ENCODE measurements around the gene SDCCAG8. TPM values are rescaled to one million over a fixed set of nuclear protein-coding genes. Genes with fewer than 3 reads are reported as not detected.

SDCCAG8 gene
- total RNA-seq, 1 experiment from 2014 or later = 14.0 TPM

DNA sequence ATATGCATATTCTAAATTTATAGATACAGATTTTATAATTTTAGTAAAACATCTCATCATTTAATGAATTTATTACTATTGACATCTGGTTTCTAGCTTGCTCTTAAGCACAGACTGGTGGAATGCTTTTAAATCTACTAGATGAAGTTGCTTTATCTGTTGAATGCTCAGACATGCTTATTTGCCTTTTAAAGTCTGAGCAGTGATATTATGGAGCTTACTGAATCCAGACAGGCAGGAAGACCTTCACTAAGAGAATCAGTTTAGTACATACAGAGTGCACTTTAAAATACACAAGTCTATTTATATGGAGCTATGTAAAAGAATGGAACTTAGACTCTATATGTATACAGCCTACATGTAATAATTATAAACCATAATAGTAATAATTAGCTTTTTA, 16.6 kb downstream of the SDCCAG8 start:
- POLR2A ChIA-PET = no interaction called here
- no peaks in the 10 kb centered on the region for H3K9me3 ChIP-seq (ENCODE audit: control insufficient read depth, insufficient read depth, low read depth, low read length)
- in situ Hi-C loops (cut with HindIII; ENCODE audit: low pct_unique_long_range_greater_than_20kb, low sequenced_read_pairs) = no loop called here
- no peaks in the 10 kb centered on the region for H3K27me3 ChIP-seq (ENCODE audit: control insufficient read depth, insufficient read depth, low read length)
- TF ChIP-seq SIN3A (IDR thresholded peaks at IDR 0.05; ENCODE audit: borderline replicate concordance, insufficient read depth, low read depth, low read length) (no peak), TCF7L2 (IDR thresholded peaks at IDR 0.05; ENCODE audit: low read depth, low read length) (no peak)
- no peak for DNase-seq (ENCODE audit: low read depth, low spot score)
- no peaks in the 10 kb centered on the region for H3K36me3 ChIP-seq (ENCODE audit: control insufficient read depth, insufficient read depth, low read length)
- no TSS peak for BruUV-seq (replicated peaks)
- no peak overlapping the region for H3K4me3 ChIP-seq (ENCODE audit: low read depth in 2 of 2, low read length in 2 of 2)
- ATAC-seq = no peak
- H3K27ac ChIP-seq (ENCODE audit: low read length) = no peak overlapping the region
- H3K4me1 ChIP-seq (ENCODE audit: control insufficient read depth, insufficient read depth, low read length) = peaks cover 18% of the 10 kb centered on the region
- CTCF ChIA-PET = no interaction called here
- intact Hi-C loops (cut with micrococcal nuclease; ENCODE audit: unreplicated experiment) = no loop called here

DNA sequence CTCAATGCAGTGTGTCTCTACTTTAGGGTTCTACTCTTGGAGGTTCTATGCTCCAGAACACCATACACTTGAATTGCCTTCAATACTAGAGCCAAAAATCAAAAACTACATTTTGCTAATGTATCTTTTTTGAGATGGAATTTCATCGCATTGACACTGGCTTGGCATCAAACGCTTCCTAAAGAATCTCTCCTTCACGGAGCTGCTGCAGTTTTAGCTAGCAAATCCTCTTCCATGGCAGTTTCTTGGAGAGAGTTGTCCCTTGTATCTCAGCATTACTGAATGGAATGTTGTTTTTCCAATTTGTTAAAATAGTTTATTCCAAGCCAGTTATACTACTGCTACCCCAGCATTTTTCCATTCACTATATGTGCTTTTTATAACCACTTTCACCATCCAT, 17.7 kb downstream of the SDCCAG8 start:
- no TSS peak for BruUV-seq (replicated peaks)
- Histone ChIP-seq H3K27me3 (ENCODE audit: control insufficient read depth, insufficient read depth, low read length) (no peaks in the 10 kb centered on the region), H3K4me1 (ENCODE audit: control insufficient read depth, insufficient read depth, low read length) (peaks cover 12% of the 10 kb centered on the region), H3K9me3 (ENCODE audit: control insufficient read depth, insufficient read depth, low read depth, low read length) (no peaks in the 10 kb centered on the region), H3K27ac (ENCODE audit: low read length) (no peak overlapping the region), H3K4me3 (ENCODE audit: low read depth in 2 of 2, low read length in 2 of 2) (no peak overlapping the region), H3K36me3 (ENCODE audit: control insufficient read depth, insufficient read depth, low read length) (no peaks in the 10 kb centered on the region)
- ChIA-PET CTCF (no interaction called here), POLR2A (no interaction called here)
- intact Hi-C loops (cut with micrococcal nuclease; ENCODE audit: unreplicated experiment) (no loop called here), in situ Hi-C loops (cut with HindIII; ENCODE audit: low pct_unique_long_range_greater_than_20kb, low sequenced_read_pairs) (no loop called here)
- TF ChIP-seq TCF7L2 (IDR thresholded peaks at IDR 0.05; ENCODE audit: low read depth, low read length) = no peak
- TF ChIP-seq POLR2AphosphoS5 (IDR thresholded peaks at IDR 0.05; ENCODE audit: low read depth, low read length) = no peak
- no peak for TF ChIP-seq SIN3A (IDR thresholded peaks at IDR 0.05; ENCODE audit: borderline replicate concordance, insufficient read depth, low read depth, low read length)
- TF ChIP-seq, protein P1, sequence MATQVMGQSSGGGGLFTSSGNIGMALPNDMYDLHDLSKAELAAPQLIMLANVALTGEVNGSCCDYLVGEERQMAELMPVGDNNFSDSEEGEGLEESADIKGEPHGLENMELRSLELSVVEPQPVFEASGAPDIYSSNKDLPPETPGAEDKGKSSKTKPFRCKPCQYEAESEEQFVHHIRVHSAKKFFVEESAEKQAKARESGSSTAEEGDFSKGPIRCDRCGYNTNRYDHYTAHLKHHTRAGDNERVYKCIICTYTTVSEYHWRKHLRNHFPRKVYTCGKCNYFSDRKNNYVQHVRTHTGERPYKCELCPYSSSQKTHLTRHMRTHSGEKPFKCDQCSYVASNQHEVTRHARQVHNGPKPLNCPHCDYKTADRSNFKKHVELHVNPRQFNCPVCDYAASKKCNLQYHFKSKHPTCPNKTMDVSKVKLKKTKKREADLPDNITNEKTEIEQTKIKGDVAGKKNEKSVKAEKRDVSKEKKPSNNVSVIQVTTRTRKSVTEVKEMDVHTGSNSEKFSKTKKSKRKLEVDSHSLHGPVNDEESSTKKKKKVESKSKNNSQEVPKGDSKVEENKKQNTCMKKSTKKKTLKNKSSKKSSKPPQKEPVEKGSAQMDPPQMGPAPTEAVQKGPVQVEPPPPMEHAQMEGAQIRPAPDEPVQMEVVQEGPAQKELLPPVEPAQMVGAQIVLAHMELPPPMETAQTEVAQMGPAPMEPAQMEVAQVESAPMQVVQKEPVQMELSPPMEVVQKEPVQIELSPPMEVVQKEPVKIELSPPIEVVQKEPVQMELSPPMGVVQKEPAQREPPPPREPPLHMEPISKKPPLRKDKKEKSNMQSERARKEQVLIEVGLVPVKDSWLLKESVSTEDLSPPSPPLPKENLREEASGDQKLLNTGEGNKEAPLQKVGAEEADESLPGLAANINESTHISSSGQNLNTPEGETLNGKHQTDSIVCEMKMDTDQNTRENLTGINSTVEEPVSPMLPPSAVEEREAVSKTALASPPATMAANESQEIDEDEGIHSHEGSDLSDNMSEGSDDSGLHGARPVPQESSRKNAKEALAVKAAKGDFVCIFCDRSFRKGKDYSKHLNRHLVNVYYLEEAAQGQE (IDR thresholded peaks at IDR 0.05; ENCODE audit: insufficient read depth in 1 of 2, low read depth in 2 of 2, low read length in 1 of 2) = no peak
- TF ChIP-seq, protein P2, sequence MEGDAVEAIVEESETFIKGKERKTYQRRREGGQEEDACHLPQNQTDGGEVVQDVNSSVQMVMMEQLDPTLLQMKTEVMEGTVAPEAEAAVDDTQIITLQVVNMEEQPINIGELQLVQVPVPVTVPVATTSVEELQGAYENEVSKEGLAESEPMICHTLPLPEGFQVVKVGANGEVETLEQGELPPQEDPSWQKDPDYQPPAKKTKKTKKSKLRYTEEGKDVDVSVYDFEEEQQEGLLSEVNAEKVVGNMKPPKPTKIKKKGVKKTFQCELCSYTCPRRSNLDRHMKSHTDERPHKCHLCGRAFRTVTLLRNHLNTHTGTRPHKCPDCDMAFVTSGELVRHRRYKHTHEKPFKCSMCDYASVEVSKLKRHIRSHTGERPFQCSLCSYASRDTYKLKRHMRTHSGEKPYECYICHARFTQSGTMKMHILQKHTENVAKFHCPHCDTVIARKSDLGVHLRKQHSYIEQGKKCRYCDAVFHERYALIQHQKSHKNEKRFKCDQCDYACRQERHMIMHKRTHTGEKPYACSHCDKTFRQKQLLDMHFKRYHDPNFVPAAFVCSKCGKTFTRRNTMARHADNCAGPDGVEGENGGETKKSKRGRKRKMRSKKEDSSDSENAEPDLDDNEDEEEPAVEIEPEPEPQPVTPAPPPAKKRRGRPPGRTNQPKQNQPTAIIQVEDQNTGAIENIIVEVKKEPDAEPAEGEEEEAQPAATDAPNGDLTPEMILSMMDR (IDR thresholded peaks at IDR 0.05) = no peak
- no peak for ATAC-seq
- DNase-seq (ENCODE audit: low read depth, low spot score) = no peak

DNA sequence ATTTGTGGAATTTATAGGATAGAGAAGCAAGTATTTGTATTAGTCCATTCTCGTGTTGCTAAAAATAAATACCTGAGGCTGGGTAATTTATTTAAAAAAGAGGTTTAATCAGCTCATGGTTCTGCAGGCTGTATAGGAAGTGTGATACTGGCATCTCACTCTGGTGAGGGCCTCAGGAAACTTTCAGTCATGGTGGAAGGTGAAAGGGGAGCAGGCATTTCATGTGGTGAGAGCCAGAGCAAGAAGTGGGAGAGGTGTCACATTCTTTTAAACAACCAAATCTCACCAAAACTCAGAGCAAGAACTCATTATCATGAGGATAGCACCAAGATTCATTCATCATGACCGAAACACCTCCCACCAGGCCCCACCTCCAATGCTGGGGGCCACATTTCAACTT, 18.1 kb downstream of the SDCCAG8 start:
- DNase-seq (ENCODE audit: low read depth, low spot score) (no peak), ATAC-seq (no peak)
- TF ChIP-seq, protein P1 (IDR thresholded peaks at IDR 0.05; ENCODE audit: insufficient read depth in 1 of 2, low read depth in 2 of 2, low read length in 1 of 2) = no peak
- TF ChIP-seq, protein P2 (IDR thresholded peaks at IDR 0.05) = no peak
- no peak for TF ChIP-seq POLR2AphosphoS5 (IDR thresholded peaks at IDR 0.05; ENCODE audit: low read depth, low read length)
- TF ChIP-seq SIN3A (IDR thresholded peaks at IDR 0.05; ENCODE audit: borderline replicate concordance, insufficient read depth, low read depth, low read length) = no peak
- TF ChIP-seq TCF7L2 (IDR thresholded peaks at IDR 0.05; ENCODE audit: low read depth, low read length) = no peak
- Histone ChIP-seq H3K27me3 (ENCODE audit: control insufficient read depth, insufficient read depth, low read length) (no peaks in the 10 kb centered on the region), H3K9me3 (ENCODE audit: control insufficient read depth, insufficient read depth, low read depth, low read length) (no peaks in the 10 kb centered on the region), H3K4me1 (ENCODE audit: control insufficient read depth, insufficient read depth, low read length) (peaks cover 11% of the 10 kb centered on the region), H3K4me3 (ENCODE audit: low read depth in 2 of 2, low read length in 2 of 2) (no peak overlapping the region), H3K27ac (ENCODE audit: low read length) (no peak overlapping the region), H3K36me3 (ENCODE audit: control insufficient read depth, insufficient read depth, low read length) (no peaks in the 10 kb centered on the region)
- CTCF ChIA-PET = no interaction called here
- BruUV-seq (replicated peaks) = no TSS peak
- in situ Hi-C loops (cut with HindIII; ENCODE audit: low pct_unique_long_range_greater_than_20kb, low sequenced_read_pairs) = no loop called here
- POLR2A ChIA-PET = no interaction called here
- intact Hi-C loops (cut with micrococcal nuclease; ENCODE audit: unreplicated experiment) = no loop called here
